Smooth muscle cell (in vitro differentiated cells): ENCODE results near the gene RECK. TPM values are rescaled to one million over a fixed set of nuclear protein-coding genes. Genes with fewer than 3 reads are reported as not detected.

ENCODE experiments used
- DNase-seq: peaks from one replicate; lab custom pipeline; 2025; ENCODE audit not compliant: unreplicated experiment; lab: John Stamatoyannopoulos, UW
- H2AFZ ChIP-seq: fragments of 200-600 bp; sonication (generic); 2 replicates; pipeline ENCODE4 v1.6.0; 2016; ENCODE audit warnings: antibody characterized with exemption, low read depth, mild to moderate bottlenecking
- H3F3A ChIP-seq: fragments of 200-600 bp; sonication (generic); 2 replicates; pipeline ENCODE4 v1.6.0; 2017; ENCODE audit warnings: antibody characterized with exemption, low read depth
- H3K27ac ChIP-seq: fragments of 200-600 bp; sonication (generic); 2 replicates; pipeline ENCODE4 v1.5.1; 2016; ENCODE audit warnings: low read depth, mild to moderate bottlenecking
- H3K27me3 ChIP-seq: fragments of 200-600 bp; sonication (generic); 2 replicates; pipeline ENCODE4 v1.6.1; 2016; ENCODE audit warnings: low read depth, mild to moderate bottlenecking
- H3K36me3 ChIP-seq: fragments of 200-600 bp; sonication (generic); 2 replicates; pipeline ENCODE4 v1.5.1; 2016; ENCODE audit warnings: low read depth
- H3K4me1 ChIP-seq: fragments of 200-600 bp; sonication (generic); 2 replicates; pipeline ENCODE4 v1.5.1; 2016; ENCODE audit warnings: low read depth
- H3K4me2 ChIP-seq: fragments of 200-600 bp; sonication (generic); 2 replicates; pipeline ENCODE4 v1.6.0; 2016; ENCODE audit warnings: mild to moderate bottlenecking
- H3K4me3 ChIP-seq: fragments of 200-600 bp; sonication (generic); 2 replicates; pipeline ENCODE4 v1.5.1; 2016; ENCODE audit warnings: mild to moderate bottlenecking
- H3K79me2 ChIP-seq: fragments of 200-600 bp; sonication (generic); 2 replicates; pipeline ENCODE4 v1.6.0; 2016; ENCODE audit warnings: low read depth, mild to moderate bottlenecking
- H3K9ac ChIP-seq: fragments of 200-600 bp; sonication (generic); 2 replicates; pipeline ENCODE4 v1.6.0; 2016; ENCODE audit warnings: low read depth
- H3K9me3 ChIP-seq: fragments of 200-600 bp; sonication (generic); replicated peaks from 2 replicates; pipeline ENCODE4 v1.5.1; 2016; ENCODE audit warnings: low read depth
- H4K20me1 ChIP-seq: fragments of 200-600 bp; sonication (generic); 2 replicates; pipeline ENCODE4 v1.6.0; 2016; ENCODE audit warnings: low read depth
- WGBS: methylation state at CpG from one replicate; pipeline ENCODE4 v1.1.7; 2016; ENCODE audit warnings: low lambda C conversion rate; 5-methylcytosine and 5-hydroxymethylcytosine counted together
- polyA plus RNA-seq: library from polyadenylated mRNA; unstranded; fragments of >200 nt; fragmentation: Nextera tagmentation; extraction: Ambion mirVana; gene quantifications from 2 replicates; pipeline ENCODE4 v1.2.1, GENCODE V29; 2016
- small RNA-seq: library from RNA; depleted of rRNA; stranded (forward); fragments of <200 nt; gene quantifications from one replicate; pipeline ENCODE3, GENCODE V24; 2014
- total RNA-seq: library from RNA; depleted of rRNA; stranded (reverse); fragments of >200 nt; gene quantifications from 2 replicates; pipeline ENCODE4 v1.2.3, GENCODE V29; 2014
- TF ChIP-seq, protein P1 (sequence below): fragments of 200-600 bp; sonication (generic); IDR thresholded peaks from 2 replicates; pipeline ENCODE4 v1.5.1; 2017; ENCODE audit warnings: borderline replicate concordance, mild to moderate bottlenecking, antibody characterized with exemption; ENCODE audit not compliant: insufficient read depth, poor library complexity, severe bottlenecking

RECK gene
- total and polyA plus RNA-seq, 2 experiments from 2014 or later = 42.9 to 50.0 TPM

DNA sequence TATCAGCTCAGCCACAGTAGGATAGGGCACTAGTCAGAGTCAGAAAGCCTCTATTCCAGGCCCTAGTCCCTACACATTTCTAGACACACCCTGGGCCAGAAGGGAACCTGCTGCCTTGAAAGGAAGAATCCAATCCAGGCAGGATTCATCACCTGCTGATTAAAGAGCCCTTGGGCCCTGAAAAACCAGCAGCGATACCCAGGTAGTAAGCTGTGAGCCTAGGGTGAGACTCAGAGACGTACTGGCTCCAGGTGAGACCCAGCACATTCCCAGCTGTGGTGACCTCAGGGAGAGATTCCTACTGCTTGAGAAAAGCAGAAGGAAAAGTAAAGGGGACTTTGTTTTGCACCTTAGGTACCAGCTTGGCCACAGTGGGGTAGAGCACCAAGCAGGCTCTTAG lies 137.1 kb downstream of the RECK start:
- 91% methylated on average over 2 of the region's 2 CpGs for WGBS
- Histone ChIP-seq H3K4me3 (no peak overlapping the region), H4K20me1 (no peaks in the 10 kb centered on the region), H3K4me2 (no peak overlapping the region), H3K27me3 (no peaks in the 10 kb centered on the region), H2AFZ (no peak overlapping the region), H3K79me2 (no peaks in the 10 kb centered on the region), H3K9me3 (no peaks in the 10 kb centered on the region), H3K27ac (no peak overlapping the region), H3F3A (no peaks in the 10 kb centered on the region), H3K9ac (no peak overlapping the region), H3K36me3 (no peaks in the 10 kb centered on the region), H3K4me1 (no peaks in the 10 kb centered on the region)
- TF ChIP-seq, protein P1, sequence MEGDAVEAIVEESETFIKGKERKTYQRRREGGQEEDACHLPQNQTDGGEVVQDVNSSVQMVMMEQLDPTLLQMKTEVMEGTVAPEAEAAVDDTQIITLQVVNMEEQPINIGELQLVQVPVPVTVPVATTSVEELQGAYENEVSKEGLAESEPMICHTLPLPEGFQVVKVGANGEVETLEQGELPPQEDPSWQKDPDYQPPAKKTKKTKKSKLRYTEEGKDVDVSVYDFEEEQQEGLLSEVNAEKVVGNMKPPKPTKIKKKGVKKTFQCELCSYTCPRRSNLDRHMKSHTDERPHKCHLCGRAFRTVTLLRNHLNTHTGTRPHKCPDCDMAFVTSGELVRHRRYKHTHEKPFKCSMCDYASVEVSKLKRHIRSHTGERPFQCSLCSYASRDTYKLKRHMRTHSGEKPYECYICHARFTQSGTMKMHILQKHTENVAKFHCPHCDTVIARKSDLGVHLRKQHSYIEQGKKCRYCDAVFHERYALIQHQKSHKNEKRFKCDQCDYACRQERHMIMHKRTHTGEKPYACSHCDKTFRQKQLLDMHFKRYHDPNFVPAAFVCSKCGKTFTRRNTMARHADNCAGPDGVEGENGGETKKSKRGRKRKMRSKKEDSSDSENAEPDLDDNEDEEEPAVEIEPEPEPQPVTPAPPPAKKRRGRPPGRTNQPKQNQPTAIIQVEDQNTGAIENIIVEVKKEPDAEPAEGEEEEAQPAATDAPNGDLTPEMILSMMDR = no peak
- no peak for DNase-seq

Small RNAs within 50 kb of the gene (small RNA-seq; reads per million reads assigned to genes)
- gene RF02275 = not detected

Other genes with a start within 250 kb of the RECK start
- 19.4 and 24.8 TPM in 2 replicates for gene NPR2, start 245.3 kb upstream of the RECK start, total RNA-seq
- gene NPR2, start 245.3 kb upstream of the RECK start, polyA plus RNA-seq = 16.4 and 20.1 TPM in 2 replicates
- gene SPAG8, start 224.7 kb upstream of the RECK start, total RNA-seq = 0.85 TPM in 1 of 2 replicates, not detected in the other
- 0.44 and 1.2 TPM in 2 replicates for gene SPAG8, start 224.7 kb upstream of the RECK start, polyA plus RNA-seq
- gene HINT2, start 221.9 kb upstream of the RECK start, total RNA-seq = 7.7 and 20.4 TPM in 2 replicates
- 66.7 and 67.8 TPM in 2 replicates for gene HINT2, start 221.9 kb upstream of the RECK start, polyA plus RNA-seq
- gene FAM221B, start 208.2 kb upstream of the RECK start, total RNA-seq = not detected in 2 replicates
- gene FAM221B, start 208.2 kb upstream of the RECK start, polyA plus RNA-seq = not detected in 2 replicates
- gene TMEM8B, start 207.7 kb upstream of the RECK start, total RNA-seq = 4.5 and 4.9 TPM in 2 replicates
- gene TMEM8B, start 207.7 kb upstream of the RECK start, polyA plus RNA-seq = 12.4 and 18.7 TPM in 2 replicates
- not detected in 2 replicates for gene OR13J1, start 166.5 kb upstream of the RECK start, total RNA-seq
- not detected in 2 replicates for gene OR13J1, start 166.5 kb upstream of the RECK start, polyA plus RNA-seq
- 1.1 TPM in 1 of 2 replicates, not detected in the other for gene HRCT1, start 130.7 kb upstream of the RECK start, total RNA-seq
- 0.45 TPM in 1 of 2 replicates, not detected in the other for gene HRCT1, start 130.7 kb upstream of the RECK start, polyA plus RNA-seq
- gene SPAAR, start 127.4 kb upstream of the RECK start, total RNA-seq = not detected in 2 replicates
- gene SPAAR, start 127.4 kb upstream of the RECK start, polyA plus RNA-seq = 0.26 TPM in 2 replicates
- gene OR2S2, start 78.8 kb upstream of the RECK start, total RNA-seq = 0.13 TPM in 1 of 2 replicates, not detected in the other
- 0.21 TPM in 1 of 2 replicates, not detected in the other for gene OR2S2, start 78.8 kb upstream of the RECK start, polyA plus RNA-seq
- 30.7 and 35.8 TPM in 2 replicates for gene GLIPR2, start 99.8 kb downstream of the RECK start, total RNA-seq
- 91.1 and 121 TPM in 2 replicates for gene GLIPR2, start 99.8 kb downstream of the RECK start, polyA plus RNA-seq
- gene CCIN, start 132.5 kb downstream of the RECK start, total RNA-seq = 0.31 TPM in 1 of 2 replicates, not detected in the other
- 0.14 and 1.3 TPM in 2 replicates for gene CCIN, start 132.5 kb downstream of the RECK start, polyA plus RNA-seq
- gene CLTA, start 154.0 kb downstream of the RECK start, total RNA-seq = 226 and 246 TPM in 2 replicates
- 206 and 239 TPM in 2 replicates for gene CLTA, start 154.0 kb downstream of the RECK start, polyA plus RNA-seq
- 20.8 and 28.0 TPM in 2 replicates for gene GNE, start 221.5 kb downstream of the RECK start, total RNA-seq
- 7.0 and 7.8 TPM in 2 replicates for gene GNE, start 221.5 kb downstream of the RECK start, polyA plus RNA-seq